HepG2 (cell line): ENCODE data around the gene MED13L. TPM values are rescaled to one million over a fixed set of nuclear protein-coding genes. Genes with fewer than 3 reads are reported as not detected.

Experiments
- ATAC-seq: fragments of 200-7000 bp; cut with Tn5 transposase; 3 replicates; pipeline ENCODE4 v1.9.1; 2020; ENCODE audit warnings: mild to moderate bottlenecking, moderate library complexity
- BruUV-seq: library from RNA; stranded (reverse); fragments of 400-500 nt; replicated peaks from 2 replicates; lab custom pipeline; 2021; lab: Mats Ljungman, UMichigan
- CTCF ChIA-PET: fragments of 300-600 bp; formaldehyde crosslinking; extraction: SDS; loops from one replicate; lab custom pipeline; 2021; ENCODE audit warnings: low total read pairs, inconsistent platforms, low intra/inter-chr PET ratio; lab: Yijun Ruan, JAX
- POLR2A ChIA-PET: fragments of 350-600 bp; sonication (Branson Sonifier 250); formaldehyde crosslinking; loops from one replicate; lab custom pipeline; 2020; ENCODE audit warnings: antibody characterized with exemption, inconsistent platforms; lab: Yijun Ruan, JAX
- DNase-seq: peaks from one replicate; pipeline ENCODE4 v3.0.0-alpha.2; 2015; ENCODE audit warnings: low spot score
- FAIRE-seq: peaks from 3 replicates; lab custom pipeline; 2011; peaks lifted over from hg19 to GRCh38; lab: Jason Lieb, UNC
- H2AFZ ChIP-seq: one replicate; pipeline ENCODE4 v1.6.1; 2011; ENCODE audit warnings: low read length, inconsistent platforms
- H3K27ac ChIP-seq: fragments of 300-600 bp; 3 replicates; pipeline ENCODE4 v1.8.0; 2011; ENCODE audit warnings: mixed run types, mild to moderate bottlenecking, mixed read lengths, low read length, inconsistent platforms; ENCODE audit not compliant: insufficient read depth; ENCODE audit errors: extremely low read length
- H3K27me3 ChIP-seq, 2 experiments: fragments of 200-600 bp in 1 of 2; 2 replicates in 1 of 2; 3 replicates in 1 of 2; pipeline versions ENCODE4 v1.6.0 to v1.8.0; 2011; ENCODE audit warnings: low read length in 2 of 2, mild to moderate bottlenecking in 2 of 2, moderate library complexity in 2 of 2, inconsistent platforms in 1 of 2; ENCODE audit not compliant: insufficient read depth in 2 of 2, control insufficient read depth in 1 of 2
- H3K36me3 ChIP-seq, 2 experiments: fragments of 200-600 bp in 1 of 2; replicated peaks in 1 of 2; 2 replicates in 1 of 2; 3 replicates in 1 of 2; pipeline versions ENCODE4 v1.5.1 to v1.8.0; 2011; ENCODE audit warnings: low read length in 2 of 2, inconsistent platforms in 1 of 2; ENCODE audit not compliant: insufficient read depth in 2 of 2, control insufficient read depth in 1 of 2
- H3K4me1 ChIP-seq: 2 replicates; pipeline ENCODE4 v1.5.1; 2012; ENCODE audit warnings: low read length, inconsistent platforms; ENCODE audit not compliant: insufficient read depth
- H3K4me2 ChIP-seq: 2 replicates; pipeline ENCODE4 v1.6.0; 2011; ENCODE audit warnings: low read depth, low read length, inconsistent platforms
- H3K4me3 ChIP-seq, 3 experiments: fragments of 200-600 bp in 1 of 3; sonication (generic), shearing (Covaris generic) in 1 of 3; replicated peaks in 1 of 3; 2 replicates each; pipeline ENCODE4 v1.5.1; 2011 to 2016; ENCODE audit warnings: low read length in 3 of 3, inconsistent platforms in 2 of 3, low read depth in 2 of 3, mild to moderate bottlenecking in 2 of 3, control low read depth in 1 of 3, mixed read lengths in 1 of 3; ENCODE audit not compliant: insufficient read depth in 1 of 3
- H3K79me2 ChIP-seq: one replicate; pipeline ENCODE4 v1.6.1; 2011; ENCODE audit warnings: low read length, inconsistent platforms; ENCODE audit not compliant: insufficient read depth
- H3K9ac ChIP-seq: 2 replicates; pipeline ENCODE4 v1.6.0; 2011; ENCODE audit warnings: mild to moderate bottlenecking, low read depth, low read length, inconsistent platforms; ENCODE audit not compliant: insufficient read depth
- H3K9me3 ChIP-seq: 2 replicates; pipeline ENCODE4 v1.5.1; 2012; ENCODE audit warnings: mild to moderate bottlenecking, low read length
- H4K20me1 ChIP-seq: 2 replicates; pipeline ENCODE4 v1.6.0; 2011; ENCODE audit warnings: inconsistent platforms, mild to moderate bottlenecking, low read length, moderate library complexity; ENCODE audit not compliant: insufficient read depth
- CEBPG ChIP-seq: IDR thresholded peaks from 2 replicates; pipeline ENCODE4 v1.6.1; 2016
- ESRRA ChIP-seq: sonication (generic); formaldehyde crosslinking; IDR thresholded peaks from 2 replicates; pipeline ENCODE4 v1.5.1; 2020; ENCODE audit warnings: mild to moderate bottlenecking, low read depth, missing genetic modification reagents
- HNF4G ChIP-seq, 2 experiments: sonication (generic) in 1 of 2; formaldehyde crosslinking in 1 of 2; IDR thresholded peaks; 2 replicates each; pipeline versions ENCODE4 v1.4.0 to v1.6.1; 2011 to 2020; ENCODE audit warnings: borderline replicate concordance in 2 of 2, low read depth in 2 of 2, mild to moderate bottlenecking in 2 of 2, low read length in 1 of 2, missing genetic modification reagents in 1 of 2, moderate library complexity in 1 of 2
- HOMEZ ChIP-seq: IDR thresholded peaks from 2 replicates; pipeline ENCODE4 v1.6.1; 2016; ENCODE audit warnings: low read depth
- LCORL ChIP-seq, 2 experiments: fragments of 450-650 bp in 1 of 2; sonication (generic) in 1 of 2; formaldehyde crosslinking in 1 of 2; IDR thresholded peaks; 2 replicates each; pipeline versions ENCODE4 v1.5.0 to v1.6.1; 2017 to 2020; ENCODE audit warnings: antibody characterized with exemption in 1 of 2, missing genetic modification reagents in 1 of 2
- NCOR1 ChIP-seq: fragments of 200-600 bp; sonication (generic); IDR thresholded peaks from 2 replicates; pipeline ENCODE4 v1.7.0; 2017; ENCODE audit warnings: antibody characterized with exemption, low read length, borderline replicate concordance
- NR2F6 ChIP-seq, 2 experiments: IDR thresholded peaks; 2 replicates each; pipeline ENCODE4 v1.6.1; 2016; ENCODE audit warnings: antibody characterized with exemption in 1 of 2, mild to moderate bottlenecking in 1 of 2
- PPARG ChIP-seq: conservative IDR thresholded peaks from 2 replicates; pipeline ENCODE4 v1.6.1; 2016; ENCODE audit warnings: missing biosample characterization, missing genetic modification reagents
- TEAD3 ChIP-seq: optimal IDR thresholded peaks from 2 replicates; pipeline ENCODE3; 2016; ENCODE audit warnings: borderline replicate concordance
- TGIF2 ChIP-seq: IDR thresholded peaks from 2 replicates; pipeline ENCODE4 v1.6.1; 2016; ENCODE audit warnings: control low read depth, missing compliant biosample characterization
- TOE1 ChIP-seq: sonication (generic); formaldehyde crosslinking; IDR thresholded peaks from 2 replicates; pipeline ENCODE4 v1.4.0; 2020; ENCODE audit warnings: mild to moderate bottlenecking, missing genetic modification reagents
- ZMYM4 ChIP-seq: sonication (generic); formaldehyde crosslinking; IDR thresholded peaks from 2 replicates; pipeline ENCODE4 v1.8.1; 2023; ENCODE audit warnings: mild to moderate bottlenecking, missing genetic modification reagents
- ZNF232 ChIP-seq: sonication (generic); formaldehyde crosslinking; IDR thresholded peaks from 2 replicates; pipeline ENCODE4 v1.4.0; 2020; ENCODE audit warnings: missing genetic modification reagents, borderline replicate concordance
- ZNF644 ChIP-seq: IDR thresholded peaks from 2 replicates; pipeline ENCODE4 v1.6.1; 2016; ENCODE audit warnings: low read depth
- ZNF790 ChIP-seq: sonication (generic); formaldehyde crosslinking; IDR thresholded peaks from 2 replicates; pipeline ENCODE4 v1.8.0; 2022; ENCODE audit warnings: missing genetic modification reagents, mild to moderate bottlenecking, borderline replicate concordance
- WGBS: methylation state at CpG from one replicate; pipeline ENCODE4 v1.1.6; 2017; ENCODE audit warnings: low lambda C conversion rate; 5-methylcytosine and 5-hydroxymethylcytosine counted together
- in situ Hi-C: cut with HindIII; loops from 2 replicates; pipeline ENCODE4 v1.10.0; 2017; ENCODE audit warnings: low pct_unique_long_range_greater_than_20kb; ENCODE audit not compliant: extremely low pct_ligation_motif_present
- intact Hi-C: fragments of 100-400 bp; cut with micrococcal nuclease; formaldehyde crosslinking; loops from one replicate; pipeline ENCODE4 v1.10.0; 2022; ENCODE audit not compliant: unreplicated experiment
- polyA plus RNA-seq, 8 experiments: library from polyadenylated mRNA; depleted of rRNA in 3 of 8; stranded (reverse) in 7 of 8; unstranded in 1 of 8; fragments of >200 nt; fragmentation: Illumina TruSeq in 4 of 8; extraction: Trizol in 4 of 8; gene quantifications; 2 replicates each; pipeline versions ENCODE4 v1.2.1 to v1.2.3, GENCODE V29; 2011 to 2016; ENCODE audit warnings: low read depth in 4 of 8, missing spikeins in 1 of 8, mixed read lengths in 1 of 8; ENCODE audit not compliant: insufficient read depth in 1 of 8
- total RNA-seq, 5 experiments: library from RNA; depleted of rRNA; stranded (reverse); fragments of >200 nt; fragmentation: Illumina TruSeq; extraction: Trizol; gene quantifications; 2 replicates each; pipeline ENCODE4 v1.2.3, GENCODE V29; 2016; ENCODE audit warnings: low read depth in 1 of 5
- TF ChIP-seq, protein P1 (sequence below): sonication (generic); formaldehyde crosslinking; IDR thresholded peaks from 2 replicates; pipeline ENCODE4 v1.4.0; 2020; ENCODE audit warnings: missing genetic modification reagents, mild to moderate bottlenecking, borderline replicate concordance
- TF ChIP-seq, protein P2 (sequence below): sonication (generic); formaldehyde crosslinking; IDR thresholded peaks from 2 replicates; pipeline ENCODE4 v1.4.0; 2020; ENCODE audit warnings: missing genetic modification reagents, low read depth, mild to moderate bottlenecking, borderline replicate concordance
- TF ChIP-seq, protein P3 (sequence below): sonication (generic); formaldehyde crosslinking; IDR thresholded peaks from 2 replicates; pipeline ENCODE4 v1.8.0; 2022; ENCODE audit warnings: mild to moderate bottlenecking, missing genetic modification reagents; ENCODE audit not compliant: insufficient replicate concordance

The MED13L gene
- total and polyA plus RNA-seq, 2 of the 13 experiments (the other 11 are each of a cell fraction or from before 2014, with no cell fraction given), result 24.8 to 38.9 TPM

GRCh38 chr12:115953450-115953849 lies 324.0 kb downstream of the MED13L start:
- Histone ChIP-seq H3K4me2 (peak overlapping the region; percentile 8; the same call in 1 of the 2 replicates), H3K4me3 (no peak overlapping the region), H3K27me3 (no peaks in the 10 kb centered on the region), H3K36me3 (peaks cover 0 to 5% of the 10 kb centered on the region in 2 experiments; a peak in 2 of 5 replicates), H3K9me3 (no peaks in the 10 kb centered on the region), H3K79me2 (no peaks in the 10 kb centered on the region), H3K4me1 (peaks cover 15% of the 10 kb centered on the region), H2AFZ (no peak overlapping the region)
- intact Hi-C loops (no loop called here), in situ Hi-C loops (no loop called here)
- BruUV-seq, result no TSS peak
- peak; percentile 73 for ATAC-seq
- peak; percentile 63 for DNase-seq
- WGBS, result 10% methylated on average over 6 of the region's 6 CpGs
- CTCF ChIA-PET, result no interaction called here
- FAIRE-seq, result peak; percentile 46
- TF ChIP-seq TEAD3 (peak; percentile 64), CEBPG (CRISPR knock-in tag) (0 out of 2 replicates have a peak, but pooled peaks have one; percentile 8), ZNF232 (CRISPR knock-in tag) (no peak), ZMYM4 (peak; percentile 15; the same call in 1 of the 2 replicates), ZNF644 (CRISPR knock-in tag) (peak; percentile 37; the same call in 1 of the 2 replicates), HNF4G (IDR thresholded peaks at IDR 0.05; ENCODE audit: borderline replicate concordance, low read depth, low read length) (0 out of 2 replicates have a peak, but pooled peaks have one; percentile 10), HNF4G (CRISPR knock-in tag; IDR thresholded peaks at IDR 0.05; ENCODE audit: borderline replicate concordance, low read depth) (no peak), HOMEZ (CRISPR knock-in tag) (0 out of 2 replicates have a peak, but pooled peaks have one; percentile 27), LCORL (IDR thresholded peaks at IDR 0.05) (0 out of 2 replicates have a peak, but pooled peaks have one; percentile 29), LCORL (CRISPR knock-in tag; IDR thresholded peaks at IDR 0.05) (peak; percentile 41; the same call in 1 of the 2 replicates), NCOR1 (peak; percentile 34; the same call in 1 of the 2 replicates), NR2F6 (IDR thresholded peaks at IDR 0.05) (no peak), NR2F6 (CRISPR knock-in tag; IDR thresholded peaks at IDR 0.05) (0 out of 2 replicates have a peak, but pooled peaks have one; percentile 8), TOE1 (no peak), PPARG (CRISPR knock-in tag) (0 out of 2 replicates have a peak, but pooled peaks have one; percentile 31), ZNF790 (CRISPR knock-in tag) (no peak), TGIF2 (no peak), ESRRA (no peak)
- TF ChIP-seq, protein P1, sequence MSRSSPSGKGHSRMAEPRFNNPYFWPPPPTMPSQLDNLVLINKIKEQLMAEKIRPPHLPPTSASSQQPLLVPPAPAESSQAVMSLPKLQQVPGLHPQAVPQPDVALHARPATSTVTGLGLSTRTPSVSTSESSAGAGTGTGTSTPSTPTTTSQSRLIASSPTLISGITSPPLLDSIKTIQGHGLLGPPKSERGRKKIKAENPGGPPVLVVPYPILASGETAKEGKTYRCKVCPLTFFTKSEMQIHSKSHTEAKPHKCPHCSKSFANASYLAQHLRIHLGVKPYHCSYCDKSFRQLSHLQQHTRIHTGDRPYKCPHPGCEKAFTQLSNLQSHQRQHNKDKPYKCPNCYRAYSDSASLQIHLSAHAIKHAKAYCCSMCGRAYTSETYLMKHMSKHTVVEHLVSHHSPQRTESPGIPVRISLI (CRISPR knock-in tag), result peak; percentile 66; the same call in 1 of the 2 replicates
- TF ChIP-seq, protein P2, sequence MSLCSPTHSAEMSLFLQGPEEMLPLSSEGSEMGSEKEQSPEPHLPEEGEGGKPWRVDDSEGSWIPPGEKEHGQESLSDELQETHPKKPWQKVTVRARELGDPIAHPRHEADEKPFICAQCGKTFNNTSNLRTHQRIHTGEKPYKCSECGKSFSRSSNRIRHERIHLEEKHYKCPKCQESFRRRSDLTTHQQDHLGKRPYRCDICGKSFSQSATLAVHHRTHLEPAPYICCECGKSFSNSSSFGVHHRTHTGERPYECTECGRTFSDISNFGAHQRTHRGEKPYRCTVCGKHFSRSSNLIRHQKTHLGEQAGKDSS (CRISPR knock-in tag), result no peak
- TF ChIP-seq, protein P3, sequence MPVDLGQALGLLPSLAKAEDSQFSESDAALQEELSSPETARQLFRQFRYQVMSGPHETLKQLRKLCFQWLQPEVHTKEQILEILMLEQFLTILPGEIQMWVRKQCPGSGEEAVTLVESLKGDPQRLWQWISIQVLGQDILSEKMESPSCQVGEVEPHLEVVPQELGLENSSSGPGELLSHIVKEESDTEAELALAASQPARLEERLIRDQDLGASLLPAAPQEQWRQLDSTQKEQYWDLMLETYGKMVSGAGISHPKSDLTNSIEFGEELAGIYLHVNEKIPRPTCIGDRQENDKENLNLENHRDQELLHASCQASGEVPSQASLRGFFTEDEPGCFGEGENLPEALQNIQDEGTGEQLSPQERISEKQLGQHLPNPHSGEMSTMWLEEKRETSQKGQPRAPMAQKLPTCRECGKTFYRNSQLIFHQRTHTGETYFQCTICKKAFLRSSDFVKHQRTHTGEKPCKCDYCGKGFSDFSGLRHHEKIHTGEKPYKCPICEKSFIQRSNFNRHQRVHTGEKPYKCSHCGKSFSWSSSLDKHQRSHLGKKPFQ (CRISPR knock-in tag), result no peak
- TF ChIP-seq, all 625 proteins: peak for 11
- Histone ChIP-seq H3K27ac (no peak overlapping the region), H4K20me1 (no peaks in the 10 kb centered on the region), H3K9ac (no peak overlapping the region)
- POLR2A ChIA-PET, result no interaction called here
